ENCODE measurements around the gene TENM3. TPM values are rescaled to one million over a fixed set of nuclear protein-coding genes. Genes with fewer than 3 reads are reported as not detected.

Gene TENM3
- total RNA-seq, 1 experiment from 2014 or later = not detected

- peaks cover 51% of the 10 kb centered on the region for H3K27me3 ChIP-seq (ENCODE audit: insufficient read depth, low read depth)
- no peaks in the 10 kb centered on the region for H3K4me1 ChIP-seq (replicated peaks; ENCODE audit: insufficient read depth)
- DNase-seq = no peak
- no peak overlapping the region for H2AFZ ChIP-seq
- H3K9me2 ChIP-seq (ENCODE audit: insufficient read depth) = no peaks in the 10 kb centered on the region
- intact Hi-C loops (cut with micrococcal nuclease; ENCODE audit: unreplicated experiment) = no loop called here
- H3K36me3 ChIP-seq (ENCODE audit: low read depth) = no peaks in the 10 kb centered on the region
- no TSS peak for BruUV-seq (replicated peaks)
- no peaks in the 10 kb centered on the region for H3F3A ChIP-seq (ENCODE audit: insufficient read depth, low read depth)
- no peak for TF ChIP-seq EZH2 (IDR thresholded peaks at IDR 0.05; ENCODE audit: low read depth)
- H3K9me3 ChIP-seq (ENCODE audit: insufficient read depth, low read depth) = no peaks in the 10 kb centered on the region
- ChIA-PET POLR2A (ENCODE audit: unreplicated experiment) (no interaction called here), CTCF (no interaction called here)
- no peak overlapping the region for H3K4me3 ChIP-seq
- no peaks in the 10 kb centered on the region for H4K20me1 ChIP-seq (ENCODE audit: insufficient read depth)
- no peak overlapping the region for H3K4me2 ChIP-seq
- H3K27ac ChIP-seq = no peak overlapping the region
- no peaks in the 10 kb centered on the region for H3K79me2 ChIP-seq (ENCODE audit: low read depth)
Measured at GRCh38 chr4:182671749-182672148, 428.5 kb downstream of the TENM3 start.

- Histone ChIP-seq H3K27me3 (ENCODE audit: insufficient read depth, low read depth) (peaks cover 47% of the 10 kb centered on the region), H3K79me2 (ENCODE audit: low read depth) (no peaks in the 10 kb centered on the region), H3K36me3 (ENCODE audit: low read depth) (no peaks in the 10 kb centered on the region), H3K27ac (no peak overlapping the region), H3F3A (ENCODE audit: insufficient read depth, low read depth) (no peaks in the 10 kb centered on the region), H3K4me1 (replicated peaks; ENCODE audit: insufficient read depth) (no peaks in the 10 kb centered on the region), H4K20me1 (ENCODE audit: insufficient read depth) (no peaks in the 10 kb centered on the region), H3K9me2 (ENCODE audit: insufficient read depth) (no peaks in the 10 kb centered on the region), H3K9me3 (ENCODE audit: insufficient read depth, low read depth) (no peaks in the 10 kb centered on the region), H3K4me2 (no peak overlapping the region), H3K4me3 (no peak overlapping the region), H2AFZ (no peak overlapping the region)
- TF ChIP-seq EZH2 (IDR thresholded peaks at IDR 0.05; ENCODE audit: low read depth) (no peak), CTCF (conservative IDR thresholded peaks at IDR 0.05) (no peak)
- no peak for DNase-seq
- intact Hi-C loops (cut with micrococcal nuclease; ENCODE audit: unreplicated experiment) = no loop called here
- no TSS peak for BruUV-seq (replicated peaks)
- ChIA-PET POLR2A (ENCODE audit: unreplicated experiment) (no interaction called here), CTCF (no interaction called here)
Measured at GRCh38 chr4:182678590-182678989, 435.4 kb downstream of the TENM3 start.

GRCh38 chr4:182679533-182679932, 436.3 kb downstream of the TENM3 start:
- Histone ChIP-seq H3F3A (ENCODE audit: insufficient read depth, low read depth) (no peaks in the 10 kb centered on the region), H3K9me2 (ENCODE audit: insufficient read depth) (no peaks in the 10 kb centered on the region), H3K4me2 (no peak overlapping the region), H3K9me3 (ENCODE audit: insufficient read depth, low read depth) (no peaks in the 10 kb centered on the region), H3K36me3 (ENCODE audit: low read depth) (no peaks in the 10 kb centered on the region), H3K79me2 (ENCODE audit: low read depth) (no peaks in the 10 kb centered on the region), H4K20me1 (ENCODE audit: insufficient read depth) (no peaks in the 10 kb centered on the region), H3K4me1 (replicated peaks; ENCODE audit: insufficient read depth) (no peaks in the 10 kb centered on the region), H3K4me3 (no peak overlapping the region), H3K27ac (no peak overlapping the region), H3K27me3 (ENCODE audit: insufficient read depth, low read depth) (peaks cover 41% of the 10 kb centered on the region), H2AFZ (no peak overlapping the region)
- intact Hi-C loops (cut with micrococcal nuclease; ENCODE audit: unreplicated experiment) = no loop called here
- DNase-seq = no peak
- no peak for TF ChIP-seq EZH2 (IDR thresholded peaks at IDR 0.05; ENCODE audit: low read depth)
- no peak for TF ChIP-seq CTCF (conservative IDR thresholded peaks at IDR 0.05)
- ChIA-PET CTCF (no interaction called here), POLR2A (ENCODE audit: unreplicated experiment) (no interaction called here)
- no TSS peak for BruUV-seq (replicated peaks)

- H3K9me2 ChIP-seq (ENCODE audit: insufficient read depth) = no peaks in the 10 kb centered on the region
- no peaks in the 10 kb centered on the region for H4K20me1 ChIP-seq (ENCODE audit: insufficient read depth)
- H3K9me3 ChIP-seq (ENCODE audit: insufficient read depth, low read depth) = no peaks in the 10 kb centered on the region
- H3K27me3 ChIP-seq (ENCODE audit: insufficient read depth, low read depth) = peaks cover 34% of the 10 kb centered on the region
- BruUV-seq (replicated peaks) = no TSS peak
- TF ChIP-seq CTCF (conservative IDR thresholded peaks at IDR 0.05) (no peak), EZH2 (IDR thresholded peaks at IDR 0.05; ENCODE audit: low read depth) (no peak)
- no peaks in the 10 kb centered on the region for H3K36me3 ChIP-seq (ENCODE audit: low read depth)
- H3K4me2 ChIP-seq = no peak overlapping the region
- H3K4me1 ChIP-seq (replicated peaks; ENCODE audit: insufficient read depth) = no peaks in the 10 kb centered on the region
- no peaks in the 10 kb centered on the region for H3F3A ChIP-seq (ENCODE audit: insufficient read depth, low read depth)
- no peak overlapping the region for H3K4me3 ChIP-seq
- CTCF ChIA-PET = no interaction called here
- no peak for DNase-seq
- no peak overlapping the region for H3K27ac ChIP-seq
- POLR2A ChIA-PET (ENCODE audit: unreplicated experiment) = no interaction called here
- H2AFZ ChIP-seq = no peak overlapping the region
- intact Hi-C loops (cut with micrococcal nuclease; ENCODE audit: unreplicated experiment) = no loop called here
- no peaks in the 10 kb centered on the region for H3K79me2 ChIP-seq (ENCODE audit: low read depth)
Measured at GRCh38 chr4:182680234-182680653, 437.0 kb downstream of the TENM3 start.
